ENCODE results near the gene ADAM12.

ADAM12 gene

DNA sequence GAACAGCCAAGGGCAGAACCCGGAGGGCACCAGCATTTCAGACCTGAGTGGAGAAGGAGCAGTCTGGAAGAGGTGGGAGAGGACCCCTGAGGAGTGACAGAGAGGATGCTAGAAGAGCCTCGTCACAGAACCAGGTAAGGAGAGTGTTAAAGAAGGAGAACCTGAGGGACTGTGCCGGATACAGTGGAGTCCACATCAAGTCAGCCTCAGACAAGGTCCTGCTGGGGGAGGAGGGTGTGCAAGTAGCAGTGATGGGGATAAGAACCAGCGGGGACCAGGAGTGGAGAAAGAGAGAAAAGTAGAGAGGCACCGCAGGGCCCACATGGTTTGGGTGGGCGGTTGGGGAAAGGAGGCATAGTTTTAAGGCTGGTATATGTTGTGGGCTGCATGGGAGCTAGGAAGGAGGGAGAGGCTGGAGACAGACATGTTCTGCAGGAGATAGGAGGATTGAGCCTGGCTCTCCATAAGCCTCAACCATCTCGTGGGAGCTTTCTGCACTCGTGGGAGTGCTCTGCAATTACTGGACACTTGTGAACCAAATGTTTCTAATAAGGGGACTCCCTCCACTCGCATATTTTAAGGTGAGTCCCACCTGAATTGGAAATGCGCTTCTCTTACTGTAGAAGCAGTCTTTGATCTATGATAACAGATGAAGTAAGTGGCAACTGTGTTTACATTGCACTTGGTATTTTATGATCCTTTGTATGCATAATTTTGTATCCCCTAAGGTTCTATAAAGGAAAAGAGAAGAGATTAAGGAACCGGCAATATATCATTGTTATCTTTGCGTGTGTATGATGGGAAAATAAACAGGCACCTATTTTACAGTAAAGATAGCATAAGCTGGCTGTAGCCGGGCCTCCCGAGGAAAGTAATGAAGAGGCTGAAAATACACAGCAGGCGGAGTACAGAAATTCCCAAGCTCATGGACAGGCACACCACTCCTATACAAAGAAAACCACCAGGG, 154.8 kb downstream of the ADAM12 start:
- DNase-seq = no peak

DNA sequence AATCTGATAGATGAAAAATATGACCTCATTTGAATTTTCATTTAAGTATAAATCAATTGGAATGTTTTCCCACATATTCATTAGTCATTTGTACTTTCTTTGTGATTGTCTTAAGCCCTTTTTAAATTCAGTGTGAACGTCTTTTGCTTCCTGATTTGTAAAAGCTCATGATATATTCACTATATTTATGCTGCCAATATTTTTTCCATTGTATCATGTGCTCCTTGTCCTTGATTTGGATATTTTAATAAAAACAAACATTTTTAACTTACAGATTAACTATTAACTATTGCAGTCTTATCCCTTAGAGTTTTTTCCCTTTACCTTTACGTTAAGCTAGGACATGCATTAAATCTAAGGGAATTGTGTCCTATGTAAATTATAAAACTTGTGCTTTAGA, 157.7 kb downstream of the ADAM12 start:
- no peak for DNase-seq

DNA sequence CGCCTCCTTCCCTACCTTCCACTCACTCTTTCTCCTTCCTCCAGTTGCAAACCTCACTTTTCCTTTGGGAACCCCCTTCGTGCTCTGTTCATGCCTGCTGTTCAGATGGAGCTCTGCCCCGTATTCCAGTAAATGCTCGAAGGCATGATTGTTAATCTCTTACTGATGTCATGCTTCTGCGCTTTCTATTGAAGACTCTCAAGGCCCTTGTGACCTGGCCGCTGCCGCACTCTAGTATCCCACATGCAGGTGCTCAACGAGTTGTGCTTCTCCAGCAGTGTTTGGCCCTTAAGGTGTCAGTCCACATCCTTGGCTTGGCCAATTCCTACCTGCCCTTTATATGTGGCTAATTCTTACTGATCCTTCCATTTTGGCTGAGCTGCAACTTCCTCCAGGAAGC, 158.6 kb downstream of the ADAM12 start:
- no peak for DNase-seq

DNA sequence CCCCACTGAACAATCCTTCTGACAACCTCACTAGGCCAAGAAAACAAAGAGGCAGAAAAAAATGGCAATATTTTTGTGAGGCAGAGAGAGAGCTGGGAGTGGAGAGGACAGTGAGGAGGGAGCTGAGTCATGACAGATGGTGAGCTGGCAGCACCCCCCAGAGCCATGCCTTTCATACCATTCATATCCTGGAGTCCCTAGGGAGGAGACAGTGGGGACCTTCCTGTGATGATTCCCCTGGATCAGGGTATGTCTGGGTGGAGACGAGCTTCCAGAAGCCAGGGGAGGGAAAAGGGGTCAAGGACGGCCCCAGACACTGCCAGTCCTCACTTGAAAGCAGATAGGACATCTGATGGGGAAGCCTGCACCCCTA, 160.5 kb downstream of the ADAM12 start:
- no peak for DNase-seq

DNA sequence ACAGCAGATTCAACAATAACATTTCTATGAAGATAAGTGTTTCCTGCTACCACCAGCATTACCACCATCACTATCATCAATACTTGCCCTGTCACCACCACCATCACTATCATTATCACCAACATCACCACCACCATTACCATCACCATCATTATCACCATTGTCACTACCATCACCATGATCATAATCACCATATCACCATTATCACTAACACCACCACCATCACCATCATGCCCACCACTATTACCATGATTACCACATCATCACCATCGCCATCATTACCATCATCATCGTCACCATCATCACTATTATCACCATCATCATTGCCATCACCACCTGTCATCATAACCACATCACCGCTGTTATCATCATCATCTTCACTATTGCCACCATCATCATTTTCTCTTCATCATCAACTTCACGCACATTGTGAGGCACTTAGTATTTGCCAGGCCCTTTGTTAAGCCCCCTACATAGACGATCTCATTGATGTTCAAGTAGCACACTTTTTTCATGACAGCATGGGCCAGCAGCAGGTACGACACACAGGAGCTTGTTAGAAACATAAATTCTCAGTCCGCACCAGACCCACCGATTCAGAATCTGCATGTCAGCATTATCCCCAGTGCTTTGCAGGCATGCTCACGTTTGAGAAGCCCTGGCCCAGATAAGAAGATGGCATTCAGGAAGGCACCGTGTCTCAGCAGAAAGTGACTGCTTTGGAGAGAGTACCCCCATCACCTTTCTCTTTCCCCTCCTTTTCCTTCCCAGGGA, 161.1 kb downstream of the ADAM12 start:
- DNase-seq = no peak

DNA sequence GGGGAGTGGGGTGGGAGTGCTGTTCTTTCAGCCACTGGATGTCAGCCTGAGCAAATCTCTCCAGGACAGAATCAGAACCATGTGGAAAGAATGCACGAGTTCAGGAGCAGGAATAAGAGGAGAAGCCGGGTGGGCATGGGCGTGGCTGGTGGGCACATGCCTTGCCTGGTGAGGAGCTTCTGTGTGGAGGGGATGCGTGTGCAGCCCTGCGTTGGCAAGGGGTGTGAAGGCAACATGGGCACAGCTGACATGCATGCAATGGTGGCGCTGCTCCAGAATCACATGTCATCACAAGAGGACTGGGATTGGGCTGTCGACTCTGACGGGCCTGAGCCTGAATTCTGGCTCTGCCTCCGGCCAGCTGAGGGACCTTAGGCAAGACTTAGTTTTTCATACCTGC, 162.1 kb downstream of the ADAM12 start:
- no peak for DNase-seq

DNA sequence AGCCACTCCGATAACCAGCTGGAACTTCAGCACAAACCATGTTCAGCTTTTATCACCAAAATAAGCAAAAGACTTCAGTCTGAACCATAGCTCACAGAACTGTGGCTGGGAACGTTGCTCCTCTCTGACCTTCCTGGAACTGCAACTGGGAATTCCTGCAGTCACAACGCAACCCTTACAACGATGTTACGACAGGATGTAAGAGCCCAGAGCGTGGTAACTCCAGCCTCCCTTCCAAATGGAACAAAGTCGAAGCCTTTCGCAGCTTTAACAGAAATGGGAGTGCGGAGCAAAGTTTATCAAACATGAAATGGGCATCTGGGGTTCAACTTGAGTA, 162.6 kb downstream of the ADAM12 start:
- no peak for DNase-seq

DNA sequence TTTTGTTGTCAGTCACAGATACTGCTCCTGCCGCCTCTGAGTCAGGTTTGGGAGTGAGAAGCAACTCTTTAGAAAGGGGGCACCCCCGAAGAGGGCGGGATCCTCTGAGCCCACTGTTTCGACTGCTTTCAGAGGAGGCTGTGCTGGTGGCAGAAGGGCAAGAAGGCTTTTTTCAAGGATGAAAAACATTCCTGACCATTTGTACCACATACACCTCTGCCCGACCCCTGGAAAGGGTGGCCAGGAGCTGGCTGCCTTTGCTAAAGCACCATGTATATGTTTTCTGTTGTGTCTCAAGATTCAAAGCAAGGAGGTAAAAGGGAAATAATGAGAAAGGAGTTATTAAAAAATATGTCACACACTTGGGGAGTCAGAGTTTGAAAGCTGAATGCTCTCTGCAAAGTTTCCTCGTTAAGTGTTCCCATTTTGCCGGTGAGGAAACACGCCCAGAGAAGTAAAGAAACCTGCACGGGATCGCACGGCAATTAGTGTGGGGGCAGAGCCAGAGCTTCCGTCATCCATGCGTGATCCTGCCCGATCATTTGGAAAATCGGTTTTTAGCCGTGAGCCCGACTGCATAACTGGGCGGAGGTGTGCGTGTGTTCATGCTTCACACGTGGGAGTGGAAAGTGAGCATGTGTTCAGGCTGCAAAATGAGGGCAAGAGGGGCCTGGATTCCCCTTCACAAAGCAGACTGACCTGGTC, 163.2 kb downstream of the ADAM12 start:
- DNase-seq = no peak

DNA sequence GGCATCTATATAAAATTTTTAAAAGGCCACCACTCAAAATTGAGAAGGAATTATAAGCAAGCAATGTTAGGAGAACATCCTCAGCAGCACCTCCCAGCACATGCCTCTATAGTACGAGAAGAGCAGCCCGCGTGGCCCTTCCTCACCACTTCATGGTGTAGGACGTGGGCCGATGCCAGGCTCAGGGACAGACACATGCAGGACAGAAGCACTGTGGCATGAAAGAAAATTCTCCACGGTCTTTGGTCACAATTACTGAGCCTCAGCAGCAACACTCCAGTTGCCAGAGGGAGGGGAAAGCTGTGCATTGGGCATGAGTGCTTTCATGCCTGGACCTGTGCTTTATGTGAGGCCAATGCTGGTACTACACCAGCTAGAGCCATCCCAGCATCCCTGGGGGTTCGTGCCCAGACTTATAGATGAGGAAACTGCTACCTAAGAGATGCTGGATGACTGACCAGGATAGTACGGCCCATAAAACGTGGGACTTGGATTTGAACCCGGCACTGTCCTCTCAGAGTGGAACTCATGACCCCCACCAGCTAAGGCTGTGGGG, 164.7 kb downstream of the ADAM12 start:
- DNase-seq = no peak

DNA sequence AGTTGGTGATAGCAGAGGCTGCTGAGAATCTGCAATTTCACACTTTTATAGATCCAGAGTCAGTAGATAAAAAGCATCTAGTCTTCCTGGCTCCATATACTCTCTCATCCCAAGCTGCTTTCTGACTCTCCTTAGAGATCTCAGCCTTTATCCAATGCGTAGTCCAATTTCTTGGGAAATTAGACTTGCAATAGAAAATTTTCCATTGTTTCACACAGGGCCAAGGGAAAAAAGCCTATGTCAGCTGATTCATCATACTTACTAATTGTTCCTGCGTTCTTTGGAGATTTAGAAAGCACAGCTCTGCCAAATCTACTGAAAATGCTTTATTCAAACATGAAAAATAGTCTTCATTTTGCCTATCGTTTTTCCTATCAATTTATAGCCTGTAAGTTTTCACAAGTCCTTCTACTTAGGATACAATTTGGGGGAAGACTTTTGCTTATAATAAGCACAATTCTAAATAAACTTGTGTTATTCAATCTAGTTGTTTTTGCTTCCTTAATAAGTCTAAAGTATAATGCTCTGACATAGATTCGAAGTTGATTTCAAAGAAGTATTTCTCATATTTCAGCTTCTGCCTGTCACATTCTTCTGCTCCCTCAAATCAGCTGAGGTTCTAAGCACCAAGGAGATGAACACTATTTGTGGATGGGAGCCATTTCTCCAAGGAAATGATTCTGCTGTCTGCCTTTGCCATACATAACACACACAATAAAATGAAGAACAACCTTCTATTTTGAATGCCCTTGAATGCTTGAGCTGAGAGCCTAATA, 165.4 kb downstream of the ADAM12 start:
- DNase-seq = no peak

DNA sequence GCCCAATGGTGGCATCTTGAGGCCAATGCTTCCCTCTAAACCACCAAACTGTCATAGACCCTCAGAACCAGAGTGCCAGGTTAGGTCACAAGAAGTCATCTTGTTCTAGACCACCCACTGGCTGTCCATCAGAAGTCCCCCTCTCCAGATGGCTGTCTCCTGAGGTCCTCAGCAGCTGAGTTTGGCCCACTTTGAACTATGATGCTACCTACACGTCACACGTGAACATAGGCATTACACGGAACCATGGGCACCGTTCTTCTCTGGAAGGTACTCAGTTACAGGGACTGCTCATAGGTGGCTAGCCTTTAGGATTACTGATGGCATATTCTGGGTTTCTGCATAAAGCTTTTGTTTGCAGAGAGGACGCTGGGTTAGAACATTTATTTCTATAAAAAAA, 166.4 kb downstream of the ADAM12 start:
- DNase-seq = no peak

DNA sequence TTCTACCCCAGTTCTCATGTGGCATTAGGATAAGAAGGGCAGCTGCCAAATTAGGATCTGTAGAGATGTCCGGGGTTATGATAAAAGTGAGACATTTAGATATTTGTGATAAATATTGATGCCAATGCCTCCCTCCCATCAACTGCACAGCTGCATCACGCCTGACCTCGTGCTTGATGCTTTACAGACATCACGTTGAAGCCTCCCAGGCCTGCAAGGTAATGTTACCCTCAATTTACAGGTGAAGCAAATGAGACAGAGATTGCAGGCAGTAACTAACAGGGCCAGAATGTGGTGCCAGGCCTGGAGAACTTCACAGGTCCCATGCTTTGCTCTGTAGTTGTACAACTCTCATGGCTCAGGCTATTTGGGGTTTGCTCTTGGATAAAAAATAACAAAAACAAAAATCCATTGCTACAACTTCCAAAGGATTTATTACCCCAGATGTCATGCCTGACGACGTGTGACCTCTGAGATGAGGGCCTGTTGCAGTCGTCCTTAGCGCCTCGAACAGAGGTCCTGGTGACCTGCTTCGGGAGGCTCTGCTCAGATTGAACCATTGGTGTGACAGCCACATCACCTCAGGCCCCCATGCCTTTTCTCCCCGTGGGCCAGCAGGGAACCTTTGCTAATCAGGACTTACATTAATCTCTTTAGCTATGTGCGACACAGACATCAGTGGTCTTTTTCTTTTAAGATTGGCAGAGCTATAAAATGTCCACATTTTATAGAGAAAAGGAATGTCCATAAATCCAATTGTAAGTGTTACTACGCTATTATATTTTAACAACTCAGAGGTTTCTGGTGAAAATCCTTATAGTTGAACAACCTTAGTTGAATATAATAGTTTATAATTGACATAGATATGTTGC, 169.3 kb downstream of the ADAM12 start:
- DNase-seq = no peak

DNA sequence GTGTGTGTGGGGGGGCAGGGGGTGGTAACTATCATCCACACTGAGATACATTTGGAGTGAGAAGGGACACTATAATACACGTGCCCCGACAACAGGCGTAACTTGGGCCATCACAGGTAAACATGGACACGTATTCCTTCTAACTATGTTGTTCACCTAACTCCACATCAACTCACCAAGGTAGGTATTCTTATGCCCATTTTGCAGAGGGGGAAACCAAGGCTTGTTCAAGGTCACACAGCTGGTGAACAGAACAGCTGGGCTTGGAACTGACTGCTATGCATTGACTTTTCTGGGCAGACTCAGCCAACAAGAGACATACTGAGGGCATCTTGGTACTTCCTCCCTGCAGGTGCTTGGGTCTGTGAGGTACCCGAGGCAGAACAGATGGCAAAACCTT, 170.1 kb downstream of the ADAM12 start:
- DNase-seq = no peak

DNA sequence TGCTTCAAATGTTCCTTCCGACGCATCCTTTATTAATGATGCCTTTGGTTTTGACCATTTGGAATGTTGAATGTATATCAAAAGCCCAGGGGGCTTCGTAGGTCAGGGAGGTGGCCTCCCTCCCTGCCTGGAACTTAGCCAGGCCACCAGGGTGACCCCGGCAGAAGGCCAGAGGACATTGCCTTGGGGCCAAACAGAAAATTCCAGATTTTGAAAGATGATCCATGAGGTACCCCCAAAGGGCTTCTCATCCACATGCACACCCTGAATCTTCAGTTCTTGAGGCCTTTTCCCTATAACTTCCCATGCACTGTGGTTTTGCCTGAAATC, 171.7 kb downstream of the ADAM12 start:
- no peak for DNase-seq

DNA sequence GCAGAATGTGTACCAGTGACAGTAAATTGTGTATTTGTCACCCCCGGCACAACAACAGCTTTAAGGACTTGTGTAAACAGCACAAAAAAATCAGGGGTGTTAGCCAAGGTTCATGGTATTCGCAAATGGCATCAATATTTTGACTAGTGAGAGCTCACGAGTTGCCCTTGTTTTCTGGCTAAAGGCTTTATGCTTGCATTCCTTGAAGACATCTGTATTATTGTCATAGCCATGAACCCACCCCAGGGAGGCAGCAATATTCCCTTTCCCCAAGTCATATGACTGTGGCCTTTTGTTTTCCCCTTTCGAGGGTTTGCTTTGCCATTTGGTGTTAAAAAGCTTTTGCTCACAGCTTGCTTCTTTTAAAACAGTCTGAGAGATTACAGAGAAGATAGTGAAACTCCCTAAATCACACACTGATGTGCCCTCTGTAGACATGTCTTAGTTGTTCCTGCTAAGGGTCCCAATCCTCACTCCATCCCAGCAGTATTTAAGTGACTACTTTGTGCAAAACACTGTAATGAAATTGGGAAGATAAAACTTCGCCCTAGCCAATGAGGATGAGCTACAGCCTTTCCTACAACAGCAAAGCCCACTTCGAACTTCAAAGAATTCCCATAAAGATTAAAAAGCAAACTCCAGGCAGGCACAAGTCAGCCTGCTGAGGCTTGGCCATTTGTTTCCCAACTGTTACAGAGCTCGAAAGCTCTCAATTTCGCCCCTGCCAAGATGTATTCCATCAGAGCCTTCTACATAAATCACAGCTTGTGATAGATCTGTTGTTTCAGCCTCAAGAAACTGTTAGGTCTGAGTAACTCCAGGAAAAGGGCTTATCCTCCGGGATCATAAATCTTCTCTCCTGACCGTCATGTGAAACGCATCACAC, 172.3 kb downstream of the ADAM12 start:
- no peak for DNase-seq

DNA sequence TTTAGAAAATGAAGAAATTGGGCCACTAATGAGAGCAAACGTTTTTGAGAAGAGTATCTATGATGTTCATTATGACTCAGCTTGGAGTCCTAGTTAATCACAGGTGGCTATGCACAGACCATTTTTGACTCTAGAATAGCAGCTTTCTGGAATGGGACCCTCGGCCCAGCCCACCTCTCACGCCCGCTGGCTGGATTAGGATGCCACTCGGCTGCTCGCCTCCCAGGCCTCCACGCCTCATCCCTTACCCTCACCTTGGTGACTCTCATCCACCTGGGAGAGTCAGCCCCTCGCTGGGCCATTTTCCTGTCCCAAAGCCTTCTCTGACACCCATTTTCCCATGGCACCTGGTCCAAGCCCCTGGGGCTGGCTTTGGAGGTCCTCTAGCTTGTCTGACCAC, 173.6 kb downstream of the ADAM12 start:
- DNase-seq = no peak

DNA sequence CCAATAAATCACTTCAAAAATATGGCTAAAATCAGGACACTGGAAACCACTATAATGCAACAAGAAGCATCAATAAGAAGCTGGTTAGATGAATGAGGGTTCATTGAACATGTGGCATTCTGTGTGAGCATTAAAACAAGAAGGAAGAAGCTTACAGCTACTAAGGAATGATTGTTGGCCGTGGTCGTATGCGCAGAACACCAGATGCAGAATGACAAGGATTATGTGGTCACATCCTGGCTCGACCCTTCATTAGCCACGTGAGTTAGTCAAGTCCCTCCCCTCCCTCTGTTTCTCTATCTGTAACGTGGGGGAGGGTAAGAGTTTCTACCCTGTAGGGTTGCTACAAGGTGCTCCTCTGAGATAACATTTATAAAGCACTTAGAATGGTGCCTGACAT, 174.3 kb downstream of the ADAM12 start:
- no peak for DNase-seq

DNA sequence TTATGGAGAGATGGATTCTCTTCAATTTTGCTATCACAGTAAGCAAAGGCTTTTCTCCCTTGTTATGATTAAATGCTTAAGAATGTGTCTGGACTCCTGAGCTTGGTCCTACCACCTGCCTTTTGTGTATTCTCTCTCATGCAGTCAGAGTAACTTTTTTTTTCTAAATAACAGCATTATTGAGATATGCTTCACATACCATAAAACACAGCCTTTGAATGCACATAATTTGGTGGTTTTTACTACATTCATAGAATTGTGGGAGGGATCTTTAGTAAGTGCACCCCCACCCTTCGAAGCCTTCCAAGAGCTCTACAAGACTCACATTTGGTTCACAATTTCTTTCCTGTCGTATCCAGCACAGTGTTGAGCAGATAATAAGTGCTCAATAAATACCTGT, 175.5 kb downstream of the ADAM12 start:
- DNase-seq = no peak

DNA sequence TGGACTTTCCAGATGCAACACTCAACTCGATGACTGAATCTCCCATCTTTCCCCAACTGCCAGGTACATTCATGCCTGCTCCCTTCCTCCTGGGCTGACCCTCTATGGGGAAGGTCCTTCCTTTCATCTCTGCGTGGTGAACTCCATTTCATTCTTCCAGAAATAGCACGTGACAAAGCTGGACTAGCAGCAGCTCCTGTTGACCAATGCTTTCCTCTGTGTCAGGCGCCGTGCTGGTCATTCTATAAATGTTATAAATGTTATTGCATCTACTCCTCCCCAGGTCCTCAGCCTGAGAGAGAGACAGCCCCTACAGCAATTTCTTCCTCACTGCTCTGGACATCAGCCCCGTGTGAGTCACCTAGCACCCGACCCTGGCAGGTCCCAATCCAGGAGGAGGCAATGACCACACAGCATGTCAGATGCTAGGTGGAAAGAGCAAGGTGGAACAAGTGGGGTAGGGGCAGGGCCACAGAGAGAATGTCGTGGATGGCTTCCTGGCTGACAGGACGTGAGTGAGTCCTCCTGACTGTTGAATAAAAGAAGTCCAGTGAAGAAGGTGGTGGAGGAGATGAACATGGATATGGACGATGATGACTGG, 178.1 kb downstream of the ADAM12 start:
- DNase-seq = no peak

DNA sequence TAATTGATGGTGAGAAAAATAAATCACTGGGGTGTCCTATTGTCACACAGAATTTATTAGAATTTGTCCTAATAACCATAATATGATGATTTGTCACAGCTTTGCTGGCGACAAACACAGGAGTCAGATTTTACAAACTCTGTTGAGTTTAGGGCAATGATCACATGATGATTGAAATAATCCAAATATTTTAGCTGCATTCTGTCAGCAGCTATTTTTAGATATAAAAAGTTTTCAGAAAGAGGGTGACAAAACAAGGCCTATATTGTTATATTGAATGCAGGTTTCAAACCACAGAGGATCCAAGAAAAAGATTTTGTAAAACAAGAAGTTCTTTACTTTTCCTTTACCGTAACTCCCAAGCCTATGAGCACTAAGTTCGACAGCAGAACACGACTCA, 178.8 kb downstream of the ADAM12 start:
- DNase-seq = no peak
